Transverse colon (tissue), 4 donors: ENCODE data around the gene MYO1A.

Source experiments
- CTCF ChIP-seq, 5 experiments: fragments of 200-600 bp in 3 of 5; fragments of 450-650 bp in 2 of 5; sonication (generic) in 3 of 5; IDR thresholded peaks; 1 replicate in 2 of 5; 2 replicates in 3 of 5; pipeline ENCODE4 v1.5.1; 2016 to 2017; ENCODE audit warnings: antibody characterized with exemption in 5 of 5, inconsistent platforms in 3 of 5, mild to moderate bottlenecking in 2 of 5, moderate library complexity in 1 of 5
- POLR2AphosphoS5 ChIP-seq, 3 donors: sonication (generic); formaldehyde crosslinking; IDR thresholded peaks; one replicate each; pipeline ENCODE4 v1.6.1; 2016; ENCODE audit warnings: antibody characterized with exemption in 3 of 3

GRCh38 chr12:57031789-57032188 is 18.1 kb downstream of the MYO1A start:
- TF ChIP-seq CTCF (IDR thresholded peaks at IDR 0.05) (no peak), POLR2AphosphoS5 (IDR thresholded peaks at IDR 0.05) (no peak)
